ENCODE data around the gene PSMD12.

PSMD12 gene

GRCh38 chr17:67386965-67387551, 20.7 kb upstream of the PSMD12 start:
- no peak for DNase-seq (ENCODE audit: low read depth in 2 of 2)

- DNase-seq (ENCODE audit: low read depth in 2 of 2) = no peak
Measured at GRCh38 chr17:67385122-67385988, 19.0 kb upstream of the PSMD12 start.

GRCh38 chr17:67381929-67382257, 15.5 kb upstream of the PSMD12 start:
- no peak for DNase-seq (ENCODE audit: low read depth in 2 of 2)

- no peak for DNase-seq (ENCODE audit: low read depth in 2 of 2)
Measured at GRCh38 chr17:67379251-67379630, 12.9 kb upstream of the PSMD12 start.

GRCh38 chr17:67378454-67379250, 12.3 kb upstream of the PSMD12 start:
- peak; percentile 59 to 67 for DNase-seq (ENCODE audit: low read depth in 2 of 2)

- no peak for DNase-seq (ENCODE audit: low read depth in 2 of 2)
Measured at GRCh38 chr17:67377488-67378453, 11.4 kb upstream of the PSMD12 start.

GRCh38 chr17:67376737-67377487, 10.5 kb upstream of the PSMD12 start, which contains the start of gene PITPNC1:
Gene PITPNC1, plus strand, starts transcription at chr17:67377281.
- peak; percentile 69 to 73 for DNase-seq (ENCODE audit: low read depth in 2 of 2)

GRCh38 chr17:67376415-67376736, 10.0 kb upstream of the PSMD12 start:
- DNase-seq (ENCODE audit: low read depth in 2 of 2) = peak; percentile 69 to 74

GRCh38 chr17:67375716-67376115, 9.3 kb upstream of the PSMD12 start:
- DNase-seq (ENCODE audit: low read depth in 2 of 2) = no peak

- DNase-seq (ENCODE audit: low read depth in 2 of 2) = no peak
Measured at GRCh38 chr17:67375054-67375427, 8.7 kb upstream of the PSMD12 start.

GRCh38 chr17:67374329-67375053, 8.1 kb upstream of the PSMD12 start:
- peak; percentile 52 to 54 for DNase-seq (ENCODE audit: low read depth in 2 of 2)

GRCh38 chr17:67372751-67373150, 6.4 kb upstream of the PSMD12 start:
- DNase-seq (ENCODE audit: low read depth in 2 of 2) = no peak

- DNase-seq (ENCODE audit: low read depth in 2 of 2) = no peak
Measured at GRCh38 chr17:67369676-67370075, 3.3 kb upstream of the PSMD12 start.

- no peak for DNase-seq (ENCODE audit: low read depth in 2 of 2)
Measured at GRCh38 chr17:67365738-67366192, 612 bp downstream of the PSMD12 start.

GRCh38 chr17:67364847-67365737, 1.3 kb downstream of the PSMD12 start:
- DNase-seq (ENCODE audit: low read depth in 2 of 2) = no peak

- no peak for DNase-seq (ENCODE audit: low read depth in 2 of 2)
Measured at GRCh38 chr17:67362173-67362572, 4.2 kb downstream of the PSMD12 start.

GRCh38 chr17:67360880-67361279, 5.5 kb downstream of the PSMD12 start:
- DNase-seq (ENCODE audit: low read depth in 2 of 2) = no peak

- no peak for DNase-seq (ENCODE audit: low read depth in 2 of 2)
Measured at GRCh38 chr17:67359960-67360791, 6.2 kb downstream of the PSMD12 start.
